T-helper 9 cell (primary cell): ENCODE measurements around the gene SETD5.

Source experiments
- DNase-seq: peaks from one replicate; pipeline ENCODE4 v3.0.0-alpha.2; 2020
- total RNA-seq, 2 donors: gene quantifications; one replicate each; lab custom pipeline; 2026; lab: John Stamatoyannopoulos, UW

SETD5 gene
- 105 to 121 reads per million in 2 donors for total RNA-seq

- peak; percentile 99 for DNase-seq
These were observed at the start of gene SETD5 for GRCh38 chr3:9397332-9397905. Gene SETD5 (plus strand): TSS chr3:9397615. CDS start chr3:9428939, 31,324 bp downstream.

DNA sequence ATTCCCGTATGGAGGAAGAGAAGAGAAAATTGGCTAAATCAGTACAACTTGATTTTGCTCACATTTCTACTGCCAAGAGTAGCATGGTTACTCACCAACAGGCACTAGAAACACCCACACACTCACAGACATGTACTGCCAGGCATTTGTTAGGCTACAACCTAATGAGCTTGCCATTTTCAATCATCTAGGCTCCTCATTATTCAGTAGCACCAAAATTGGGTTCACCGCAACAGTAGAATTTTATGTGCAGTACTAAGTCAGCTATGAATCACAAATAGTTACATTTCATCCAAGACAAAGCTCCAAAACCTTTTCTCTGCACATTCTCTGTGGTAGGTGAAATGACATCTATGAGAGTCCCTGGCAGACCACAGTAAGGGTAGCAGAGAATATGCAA, 49.5 kb upstream of the SETD5 start:
- no peak for DNase-seq

GRCh38 chr3:9349321-9350117, 47.9 kb upstream of the SETD5 start:
- no peak for DNase-seq

GRCh38 chr3:9351709-9352126, 45.7 kb upstream of the SETD5 start:
- DNase-seq = no peak

DNA sequence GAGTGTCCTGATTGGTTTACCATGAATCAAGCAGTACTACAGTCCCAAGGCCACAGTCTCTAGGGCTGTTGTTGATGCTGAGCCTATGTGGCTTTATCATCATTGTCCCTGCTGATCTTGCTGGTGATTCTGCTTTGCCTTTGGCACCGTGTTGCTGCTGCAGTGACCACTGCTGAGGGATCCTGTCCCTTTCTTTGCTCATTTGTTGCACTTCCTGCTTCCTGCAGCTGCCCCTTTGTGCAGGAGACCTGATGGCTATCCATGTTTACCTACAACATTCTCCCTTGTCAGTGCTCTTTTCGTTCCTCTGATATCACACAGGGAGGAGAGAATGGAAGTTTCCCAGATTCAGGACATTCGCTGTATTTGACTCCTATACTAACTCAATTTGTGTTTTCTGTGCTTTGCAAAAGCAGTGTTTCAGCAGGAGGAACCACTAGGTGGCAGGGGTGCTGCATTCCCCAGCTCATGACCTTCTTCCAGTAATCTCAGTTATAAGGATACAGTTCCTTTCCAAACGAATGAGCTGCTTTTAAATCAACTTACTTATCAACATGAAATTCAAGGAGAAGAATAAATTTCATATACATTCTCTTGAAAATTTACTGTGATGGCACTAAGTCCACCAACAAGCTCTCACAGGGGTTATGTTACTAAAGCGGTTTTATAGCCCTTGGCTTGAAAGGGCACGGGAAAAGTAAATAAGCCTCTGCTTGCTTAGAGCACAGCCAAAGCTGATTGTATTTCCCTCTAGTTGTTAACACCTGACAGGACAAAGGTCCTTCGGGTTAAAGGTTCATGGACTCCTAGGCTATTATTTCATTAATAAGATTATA, 44.3 kb upstream of the SETD5 start:
- peak; percentile 48 for DNase-seq

GRCh38 chr3:9361691-9362388, 35.6 kb upstream of the SETD5 start:
- no peak for DNase-seq

DNA sequence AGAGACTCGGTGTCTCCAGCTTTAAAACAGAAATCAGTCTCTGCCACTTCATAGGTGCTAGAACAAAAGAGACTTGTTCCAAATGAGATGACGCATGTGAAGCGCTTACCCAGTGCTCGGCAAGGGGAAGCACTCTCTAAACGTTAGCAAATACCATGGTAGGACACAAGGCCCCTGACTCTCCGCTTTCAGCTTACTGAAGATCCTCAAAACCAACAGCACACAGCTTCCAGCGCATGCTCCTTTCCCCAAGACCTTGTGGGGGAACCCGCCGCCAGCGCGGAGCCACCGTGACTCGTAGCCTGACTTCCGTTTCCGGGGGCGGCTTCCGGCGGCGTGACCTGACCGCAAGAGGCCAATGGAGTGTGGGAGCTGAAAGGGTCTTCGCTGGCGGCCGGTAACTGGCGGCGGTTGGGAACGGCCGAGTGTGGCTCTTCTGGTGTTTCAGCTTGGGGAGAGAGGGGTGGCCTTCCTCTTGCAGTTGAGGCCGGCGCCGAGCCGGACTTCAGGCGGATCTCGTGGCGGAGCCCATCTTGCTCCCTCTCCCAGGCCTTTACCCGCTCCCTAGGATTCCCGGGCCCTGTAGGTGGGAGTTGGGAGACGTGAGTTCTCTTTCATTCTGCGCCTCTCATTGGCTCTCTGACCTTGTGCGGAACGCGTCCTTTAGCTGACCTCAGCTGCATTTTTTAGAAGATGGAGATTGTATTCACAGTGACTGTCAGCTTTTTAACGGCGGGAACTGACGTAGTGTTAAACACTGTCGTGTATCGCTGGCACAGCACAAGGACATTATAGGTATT, 34.5 kb upstream of the SETD5 start, which contains the start of gene THUMPD3:
Gene THUMPD3, plus strand, starts transcription at position 324 of the 800 bp plus-strand sequence. CDS start 2,015 bp downstream, outside the sequence.
- peak; percentile 87 for DNase-seq

- DNase-seq = no peak
These were observed 27.9 kb upstream of the SETD5 start for GRCh38 chr3:9369508-9369907.

GRCh38 chr3:9373465-9373864, 23.9 kb upstream of the SETD5 start:
- no peak for DNase-seq

DNA sequence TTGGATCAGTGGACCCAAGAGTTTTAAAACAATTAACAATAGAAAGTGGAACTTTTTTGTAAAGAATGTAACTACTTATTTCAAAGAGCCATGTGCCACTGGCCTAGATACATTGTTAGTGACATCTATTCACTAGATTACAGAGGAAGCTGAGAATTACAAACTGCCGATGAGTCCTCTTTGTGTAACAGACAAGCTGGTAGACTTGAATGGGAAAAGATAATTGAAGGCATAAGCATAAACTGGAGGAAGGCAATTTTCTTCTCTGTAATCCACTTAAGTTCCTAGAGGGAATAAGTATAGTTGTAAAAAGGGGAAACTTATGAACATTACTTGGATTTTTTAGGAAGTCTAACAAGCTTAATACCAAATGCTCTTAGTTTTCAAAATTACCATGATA, 19.4 kb upstream of the SETD5 start:
- no peak for DNase-seq

- DNase-seq = no peak
These were observed 18.1 kb upstream of the SETD5 start for GRCh38 chr3:9379327-9379726.

DNA sequence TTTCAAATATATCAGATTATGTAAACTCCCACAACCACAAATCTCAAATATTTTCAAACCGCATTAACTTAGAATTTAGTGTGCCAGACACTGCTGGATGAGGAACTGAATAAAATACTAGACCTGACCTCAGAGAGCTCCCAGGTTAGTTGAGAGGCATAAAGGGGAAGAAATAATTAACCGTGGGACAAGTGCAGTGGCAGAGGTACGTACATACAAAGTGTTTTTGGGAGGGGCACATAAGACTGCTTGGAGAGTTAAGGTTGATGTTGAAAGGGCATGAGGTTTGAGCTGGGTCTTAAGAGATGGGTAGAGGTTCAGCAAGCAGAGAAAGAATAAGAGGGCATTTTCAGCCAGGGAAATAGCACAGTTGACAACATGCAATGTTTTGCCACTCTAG, 17.4 kb upstream of the SETD5 start:
- no peak for DNase-seq

GRCh38 chr3:9384141-9384828, 13.1 kb upstream of the SETD5 start:
- no peak for DNase-seq

GRCh38 chr3:9385187-9386077, 12.0 kb upstream of the SETD5 start:
- DNase-seq = no peak

DNA sequence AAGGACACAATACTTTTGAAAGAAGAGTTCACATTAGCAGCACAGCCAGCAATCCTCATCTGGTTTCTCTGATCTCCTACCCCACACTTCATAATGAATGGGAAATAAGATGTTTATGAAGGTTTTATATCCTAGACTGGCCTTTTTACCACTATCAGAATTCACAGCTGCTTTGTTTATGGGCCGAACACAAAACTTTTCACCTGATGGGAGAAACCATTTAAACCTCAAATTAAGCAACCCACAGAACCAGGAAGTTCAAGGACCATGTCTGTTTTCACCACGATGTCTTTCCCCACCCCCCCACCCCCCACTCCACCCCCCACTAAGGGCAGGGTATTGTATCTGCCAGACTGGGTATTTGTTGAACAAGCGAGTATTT, 11.3 kb upstream of the SETD5 start:
- no peak for DNase-seq

- DNase-seq = no peak
These were observed 10.7 kb upstream of the SETD5 start for GRCh38 chr3:9386501-9387321.

- no peak for DNase-seq
These were observed 10.1 kb upstream of the SETD5 start for GRCh38 chr3:9387322-9387655.

DNA sequence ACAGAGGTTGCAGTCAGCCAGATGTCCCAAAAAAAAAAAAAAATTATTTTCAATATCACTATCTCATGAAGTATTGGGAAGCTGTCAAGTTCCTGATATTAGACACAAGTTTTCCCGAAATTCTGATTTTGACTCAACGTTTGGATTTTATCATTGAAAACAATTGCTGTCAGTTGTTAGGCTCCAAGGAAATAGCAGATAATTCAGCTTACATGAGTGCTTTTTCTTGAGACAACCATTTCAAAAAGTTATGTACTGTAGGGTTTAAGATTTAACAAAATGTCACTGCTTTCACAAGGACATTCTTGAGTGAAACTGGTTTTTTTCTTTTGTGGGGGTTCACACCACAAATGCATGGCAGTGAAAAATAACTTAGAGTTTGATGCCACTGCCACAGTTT, 9.3 kb upstream of the SETD5 start:
- DNase-seq = no peak

DNA sequence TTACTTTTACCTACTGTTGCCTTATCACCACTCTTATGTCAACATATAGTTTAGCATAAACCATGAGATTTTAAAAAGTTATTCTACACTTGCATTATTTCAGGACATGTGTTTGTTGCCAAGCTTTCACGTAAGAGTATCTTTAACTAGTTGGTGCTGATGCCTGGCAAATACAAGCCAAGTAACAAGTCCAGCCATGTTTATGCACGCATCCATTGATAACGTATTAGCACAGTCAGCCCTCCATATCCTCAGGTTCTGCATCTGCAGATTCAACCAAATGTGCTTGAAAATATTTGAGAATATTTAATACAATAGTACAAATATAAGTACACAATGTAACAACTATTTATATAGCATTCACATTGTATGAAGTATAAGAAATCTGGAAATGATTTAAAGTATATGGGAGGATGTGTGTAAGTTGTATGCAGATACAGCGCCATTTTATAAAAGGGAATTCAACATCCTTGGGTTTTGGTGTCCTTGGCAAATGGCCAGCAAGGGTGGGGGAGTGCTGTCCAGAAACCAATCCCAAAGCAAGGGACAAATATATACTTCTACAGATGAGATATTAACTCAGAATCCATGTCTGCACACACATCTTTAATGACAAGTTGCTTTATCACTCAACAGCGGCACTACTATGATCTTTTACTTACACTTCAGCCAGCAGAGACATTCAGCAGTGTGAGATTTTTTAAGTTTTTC, 8.7 kb upstream of the SETD5 start:
- no peak for DNase-seq
